ENCODE measurements around the gene PLAGL1. TPM values are rescaled to one million over a fixed set of nuclear protein-coding genes. Genes with fewer than 3 reads are reported as not detected.

The PLAGL1 gene
- total and polyA plus RNA-seq, 2 of the 8 experiments (the other 6 are each of a cell fraction or from before 2014, with no cell fraction given), result 0.94 to 1.1 TPM

DNA sequence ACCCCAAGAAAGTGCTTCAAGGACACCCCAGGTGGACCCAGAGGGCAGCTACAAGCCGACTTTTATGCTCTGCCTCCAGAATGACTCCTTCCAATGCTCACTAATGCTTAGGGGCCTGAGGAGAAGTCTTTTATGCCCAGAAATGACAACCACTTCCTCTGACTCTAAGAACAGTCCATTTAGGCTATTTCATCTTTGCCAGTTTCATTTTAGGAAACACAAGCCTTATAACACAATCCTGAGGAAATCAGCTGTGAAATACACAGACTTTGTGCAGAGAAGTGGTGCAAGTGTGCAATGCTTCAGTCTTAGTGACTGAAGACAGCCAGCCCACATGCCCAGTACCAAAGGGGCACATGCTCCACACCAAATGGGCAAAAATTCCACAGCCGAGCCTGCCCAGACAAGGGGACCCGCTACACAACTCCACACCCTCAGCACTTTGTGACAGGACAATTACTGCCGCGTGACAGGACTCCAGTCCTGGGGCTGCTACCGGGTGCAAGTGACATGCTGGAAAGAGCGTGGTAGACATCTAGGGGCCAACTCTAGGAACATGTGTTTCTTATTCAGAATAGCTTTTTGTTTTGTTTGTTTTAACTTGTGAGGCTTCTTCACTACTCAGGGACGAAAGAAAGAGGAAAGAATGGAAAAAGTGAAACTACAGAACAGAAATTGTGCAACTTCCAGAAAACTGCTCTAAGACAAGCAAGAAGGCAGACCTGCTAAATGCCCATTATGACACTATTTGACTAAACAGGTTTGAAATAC, 28.2 kb upstream of the PLAGL1 start:
- Histone ChIP-seq H4K91ac (replicated peaks; ENCODE audit: insufficient read length, low read length) (no peak overlapping the region), H3K36me3 (ENCODE audit: control insufficient read depth in 2 of 4, insufficient read depth in 4 of 4, low read length in 3 of 4) (no peaks in the 10 kb centered on the region; a peak in 1 of 8 replicates), H3K4ac (replicated peaks; ENCODE audit: insufficient read length, low read depth, low read length) (no peak overlapping the region), H4K5ac (ENCODE audit: insufficient read length, low read depth, low read length) (no peak overlapping the region), H3K56ac (replicated peaks; ENCODE audit: insufficient read length, low read depth, low read length) (no peak overlapping the region), H3K79me2 (ENCODE audit: control insufficient read depth in 1 of 2, insufficient read depth in 2 of 2, low read length in 2 of 2) (no peaks in the 10 kb centered on the region), H2BK12ac (ENCODE audit: low read depth, low read length) (no peak overlapping the region), H3K4me3 (ENCODE audit: extremely low read depth in 1 of 4, insufficient read depth in 2 of 4, low read depth in 3 of 4, low read length in 4 of 4) (no peak overlapping the region), H3K18ac (ENCODE audit: extremely low read depth, low read length) (no peak overlapping the region), H2AK5ac (ENCODE audit: low read depth, low read length) (no peak overlapping the region), H2BK120ac (replicated peaks; ENCODE audit: low read depth, low read length) (no peak overlapping the region), H3K4me1 (replicated peaks in 1 of 4; ENCODE audit: control insufficient read depth in 3 of 4, insufficient read depth in 4 of 4, low read length in 3 of 4) (peaks cover 0 to 3% (median 1%) of the 10 kb centered on the region in 4 experiments; a peak in 3 of 7 replicates), H2BK15ac (ENCODE audit: low read length) (no peak overlapping the region), H3K23ac (ENCODE audit: insufficient read length) (no peak overlapping the region), H3K27me3 (replicated peaks in 1 of 4; ENCODE audit: control insufficient read depth in 3 of 4, extremely low read depth in 1 of 4, insufficient read depth in 3 of 4, low read length in 3 of 4) (no peaks in the 10 kb centered on the region), H3K79me1 (ENCODE audit: low read depth, low read length) (no peaks in the 10 kb centered on the region), H2AFZ (ENCODE audit: low read length) (no peak overlapping the region), H3K4me2 (ENCODE audit: insufficient read depth in 1 of 2, low read depth in 2 of 2, low read length in 2 of 2) (no peak overlapping the region), H3K27ac (ENCODE audit: low read depth, low read length) (no peak overlapping the region), H3K23me2 (ENCODE audit: low read depth, low read length) (no peaks in the 10 kb centered on the region), H4K20me1 (replicated peaks in 1 of 2; ENCODE audit: control insufficient read depth in 1 of 2, insufficient read depth in 2 of 2, low read length in 2 of 2) (no peaks in the 10 kb centered on the region), H2BK20ac (ENCODE audit: low read length) (no peak overlapping the region), H3K9me3 (ENCODE audit: insufficient read depth in 2 of 2, low read depth in 1 of 2, low read length in 1 of 2) (no peaks in the 10 kb centered on the region), H3K9ac (replicated peaks in 1 of 4; ENCODE audit: extremely low read depth in 1 of 4, low read depth in 3 of 4, low read length in 3 of 4) (no peak overlapping the region), H2BK5ac (ENCODE audit: low read depth, low read length) (no peak overlapping the region), H3K14ac (ENCODE audit: insufficient read length) (no peak overlapping the region), H4K8ac (ENCODE audit: extremely low read depth, insufficient read depth, low read length) (no peak overlapping the region; the same call in 1 of the 2 replicates)
- TF ChIP-seq, protein P1, sequence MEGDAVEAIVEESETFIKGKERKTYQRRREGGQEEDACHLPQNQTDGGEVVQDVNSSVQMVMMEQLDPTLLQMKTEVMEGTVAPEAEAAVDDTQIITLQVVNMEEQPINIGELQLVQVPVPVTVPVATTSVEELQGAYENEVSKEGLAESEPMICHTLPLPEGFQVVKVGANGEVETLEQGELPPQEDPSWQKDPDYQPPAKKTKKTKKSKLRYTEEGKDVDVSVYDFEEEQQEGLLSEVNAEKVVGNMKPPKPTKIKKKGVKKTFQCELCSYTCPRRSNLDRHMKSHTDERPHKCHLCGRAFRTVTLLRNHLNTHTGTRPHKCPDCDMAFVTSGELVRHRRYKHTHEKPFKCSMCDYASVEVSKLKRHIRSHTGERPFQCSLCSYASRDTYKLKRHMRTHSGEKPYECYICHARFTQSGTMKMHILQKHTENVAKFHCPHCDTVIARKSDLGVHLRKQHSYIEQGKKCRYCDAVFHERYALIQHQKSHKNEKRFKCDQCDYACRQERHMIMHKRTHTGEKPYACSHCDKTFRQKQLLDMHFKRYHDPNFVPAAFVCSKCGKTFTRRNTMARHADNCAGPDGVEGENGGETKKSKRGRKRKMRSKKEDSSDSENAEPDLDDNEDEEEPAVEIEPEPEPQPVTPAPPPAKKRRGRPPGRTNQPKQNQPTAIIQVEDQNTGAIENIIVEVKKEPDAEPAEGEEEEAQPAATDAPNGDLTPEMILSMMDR (IDR thresholded peaks at IDR 0.05; ENCODE audit: control extremely low read depth in 1 of 3, insufficient read depth in 1 of 3, low read depth in 1 of 3, low read length in 3 of 3), result peak in 2 of 3 experiments; percentile 23 to 30; a peak in 2 of 4 replicates
- TF ChIP-seq BRCA1 (IDR thresholded peaks at IDR 0.05; ENCODE audit: low read depth, low read length), result no peak
- TF ChIP-seq RAD21 (IDR thresholded peaks at IDR 0.05 in 1 of 2, conservative IDR thresholded peaks at IDR 0.05 in 1 of 2; ENCODE audit: low read depth in 2 of 2, low read length in 2 of 2), result peak; percentile 63 to 71
- 83% methylated on average over 8 of the region's 8 CpGs; no CpG with 5 or more reads in 1 of the 2 experiments for WGBS, 2 experiments (ENCODE audit: extremely low coverage in 1 of 2, insufficient coverage in 1 of 2, insufficient read length in 1 of 2, insufficient replicate concordance in 2 of 2, low coverage in 1 of 2, low lambda C conversion rate in 2 of 2, missing lambda C conversion rate in 1 of 2)
- ChIA-PET POLR2A (ENCODE audit: partially characterized antibody) (no interaction called here), CTCF (ENCODE audit: partially characterized antibody) (interaction anchor here (0.7 to 9.6 kb wide), 9 partner anchors 10 to 105 kb away, joined by 3 to 70 read pairs (median 4); no protein-coding TSS in a partner anchor)
- DNase-seq (ENCODE audit: low read depth in 1 of 2, low spot score in 2 of 2) (no peak), FAIRE-seq (no peak)
